HL-60 (cell line): Measurements from ENCODE around the gene SULT6B1.

Source experiments
- DNase-seq, 2 experiments: peaks; one replicate each; pipeline ENCODE4 v3.0.0-alpha.2; 2010 to 2020; ENCODE audit warnings: low read depth in 1 of 2, low spot score in 1 of 2
- H3K27ac ChIP-seq: fragments of 250-450 bp; sonication (Bioruptor Pico); replicated peaks from 2 replicates; pipeline ENCODE4 v1.5.1; 2020; ENCODE audit warnings: mild to moderate bottlenecking, moderate library complexity
- H3K27me3 ChIP-seq: fragments of 250-450 bp; sonication (Bioruptor Pico); 2 replicates; pipeline ENCODE4 v1.5.1; 2021; ENCODE audit warnings: mild to moderate bottlenecking, moderate library complexity; ENCODE audit not compliant: insufficient read depth, poor library complexity, severe bottlenecking
- H3K4me3 ChIP-seq: replicated peaks from 2 replicates; pipeline ENCODE4 v1.5.1; 2011; ENCODE audit warnings: mild to moderate bottlenecking, control low read depth, low read length; ENCODE audit not compliant: insufficient read depth
- CTCF ChIP-seq: IDR thresholded peaks from one replicate; pipeline ENCODE4 v1.5.1; 2011; ENCODE audit warnings: low read length, control low read depth, inconsistent platforms; ENCODE audit not compliant: insufficient read depth
- GABPA ChIP-seq: IDR thresholded peaks from 2 replicates; pipeline ENCODE4 v1.6.1; 2012; ENCODE audit warnings: low read depth
- POLR2AphosphoS5 ChIP-seq: IDR thresholded peaks from 2 replicates; pipeline ENCODE4 v1.6.1; 2012; ENCODE audit warnings: low read depth
- REST ChIP-seq: IDR thresholded peaks from 2 replicates; pipeline ENCODE4 v1.6.1; 2012; ENCODE audit warnings: low read depth; ENCODE audit not compliant: insufficient replicate concordance
- SPI1 ChIP-seq: IDR thresholded peaks from 2 replicates; pipeline ENCODE4 v1.6.1; 2012; ENCODE audit warnings: low read depth, mild to moderate bottlenecking, borderline replicate concordance

The SULT6B1 gene

GRCh38 chr2:37173741-37174140, 14.7 kb downstream of the SULT6B1 start:
- H3K4me3 ChIP-seq = no peak overlapping the region
- no peaks in the 10 kb centered on the region for H3K27me3 ChIP-seq
- H3K27ac ChIP-seq = no peak overlapping the region
- no peak for TF ChIP-seq POLR2AphosphoS5
- no peak for TF ChIP-seq GABPA
- no peak for TF ChIP-seq SPI1
- no peak for TF ChIP-seq CTCF
- TF ChIP-seq REST = no peak
- DNase-seq = no peak

DNA sequence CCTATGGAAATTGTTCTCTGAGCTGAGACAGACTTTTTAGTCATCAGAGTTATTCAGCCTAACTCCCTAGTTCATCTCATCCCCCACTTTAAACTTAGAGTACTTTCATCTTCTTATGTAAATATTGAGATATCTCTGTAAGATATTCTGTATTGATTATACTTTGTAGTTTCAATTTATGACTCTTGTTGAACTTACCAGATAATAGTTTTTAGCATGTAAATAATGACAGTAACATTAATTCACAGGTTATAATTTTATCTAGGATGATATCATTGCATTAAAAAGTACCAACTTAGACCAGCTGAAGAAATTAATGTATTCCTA, 16.9 kb downstream of the SULT6B1 start:
- Histone ChIP-seq H3K4me3 (no peak overlapping the region), H3K27me3 (no peaks in the 10 kb centered on the region), H3K27ac (no peak overlapping the region)
- TF ChIP-seq GABPA (no peak), POLR2AphosphoS5 (no peak), SPI1 (no peak), REST (no peak), CTCF (no peak)
- DNase-seq = no peak

DNA sequence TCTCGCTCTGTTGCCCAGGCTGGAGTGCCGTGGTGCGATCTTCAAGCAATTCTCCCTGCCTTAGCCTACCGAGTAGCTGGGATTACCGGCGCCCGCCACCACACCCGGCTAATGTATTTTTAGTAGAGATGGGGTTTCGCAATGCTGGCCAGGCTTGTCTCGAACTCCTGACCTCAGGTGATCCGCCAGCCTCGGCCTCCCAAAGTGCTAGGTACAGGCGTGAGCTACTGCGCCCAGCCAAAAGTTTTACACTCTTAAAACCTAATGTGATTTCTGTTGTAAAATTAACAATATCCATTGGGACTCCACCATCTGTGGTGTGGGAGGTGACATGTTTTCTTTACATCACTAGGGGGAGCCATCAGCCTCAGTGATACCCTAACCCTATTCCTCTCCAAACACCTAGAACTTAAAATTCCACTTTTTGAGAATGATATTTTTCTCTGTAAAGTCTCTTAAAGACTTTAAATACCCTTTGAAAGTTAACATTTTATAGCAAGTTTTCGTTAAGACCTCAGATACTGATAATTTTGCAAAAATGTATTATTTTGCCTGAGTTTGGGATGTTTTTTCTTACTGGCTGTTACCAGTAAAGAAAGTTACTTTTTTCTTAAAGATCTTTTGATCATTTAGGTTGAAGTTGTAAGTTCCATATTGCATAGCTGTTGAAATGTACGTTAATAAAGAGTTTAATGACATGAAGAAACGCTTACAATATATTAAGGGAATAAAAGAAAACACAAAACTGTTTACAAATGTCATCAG, 20.1 kb downstream of the SULT6B1 start:
- no peak for TF ChIP-seq REST
- no peak for TF ChIP-seq GABPA
- no peak for TF ChIP-seq SPI1
- peak; percentile 43 for TF ChIP-seq CTCF
- no peak for TF ChIP-seq POLR2AphosphoS5
- peak in 1 of 2 experiments; percentile 54 for DNase-seq
- Histone ChIP-seq H3K27ac (no peak overlapping the region), H3K4me3 (no peak overlapping the region), H3K27me3 (no peaks in the 10 kb centered on the region)
